H1 (cell line): ENCODE results near the gene MMADHC. TPM values are rescaled to one million over a fixed set of nuclear protein-coding genes. Genes with fewer than 3 reads are reported as not detected.
A peak's percentile ranks its signal among the peaks of the same experiment; 100 is the strongest.

ENCODE experiments used
- CTCF ChIA-PET: fragments of 300-600 bp; sonication (Branson Sonifier 250); formaldehyde crosslinking; loops from one replicate; lab custom pipeline; 2021; ENCODE audit not compliant: partially characterized antibody; lab: Charles Lee
- POLR2A ChIA-PET: fragments of 300-600 bp; sonication (Branson Sonifier 250); formaldehyde crosslinking; loops from one replicate; lab custom pipeline; 2021; ENCODE audit warnings: inconsistent platforms; ENCODE audit not compliant: partially characterized antibody; lab: Charles Lee
- DNase-seq, 2 experiments: peaks; one replicate each; pipeline versions ENCODE4 v3.0.0 to v3.0.0-alpha.2; 2010 to 2022; ENCODE audit warnings: low spot score in 2 of 2, low read depth in 1 of 2, mixed read lengths in 1 of 2
- FAIRE-seq: peaks from 2 replicates; lab custom pipeline; 2011; peaks lifted over from hg19 to GRCh38; lab: Jason Lieb, UNC
- H2AFZ ChIP-seq: 2 replicates; pipeline ENCODE4 v1.8.1; 2012; ENCODE audit warnings: low read length, inconsistent platforms
- H2AK5ac ChIP-seq: 2 replicates; pipeline ENCODE4 v1.6.1; 2013; ENCODE audit warnings: low read depth, low read length
- H2BK120ac ChIP-seq: replicated peaks from 2 replicates; pipeline ENCODE3; 2013; ENCODE audit warnings: low read depth, low read length, inconsistent platforms
- H2BK12ac ChIP-seq: 2 replicates; pipeline ENCODE4 v1.6.1; 2013; ENCODE audit warnings: low read depth, low read length
- H2BK15ac ChIP-seq: 2 replicates; pipeline ENCODE4 v1.6.1; 2013; ENCODE audit warnings: low read length
- H2BK20ac ChIP-seq: 2 replicates; pipeline ENCODE4 v1.6.1; 2013; ENCODE audit warnings: low read length
- H2BK5ac ChIP-seq: 2 replicates; pipeline ENCODE4 v1.6.1; 2013; ENCODE audit warnings: low read depth, low read length
- H3K14ac ChIP-seq: 2 replicates; pipeline ENCODE4 v1.6.1; 2013; ENCODE audit warnings: inconsistent platforms; ENCODE audit not compliant: insufficient read length
- H3K18ac ChIP-seq: 2 replicates; pipeline ENCODE4 v1.6.1; 2013; ENCODE audit warnings: low read length; ENCODE audit errors: extremely low read depth
- H3K23ac ChIP-seq: 2 replicates; pipeline ENCODE4 v1.6.1; 2013; ENCODE audit warnings: inconsistent platforms; ENCODE audit not compliant: insufficient read length
- H3K23me2 ChIP-seq: 2 replicates; pipeline ENCODE4 v1.6.1; 2013; ENCODE audit warnings: low read depth, low read length
- H3K27ac ChIP-seq: 2 replicates; pipeline ENCODE4 v1.6.1; 2011; ENCODE audit warnings: low read depth, low read length, inconsistent platforms
- H3K27me3 ChIP-seq, 4 experiments: replicated peaks in 1 of 4; 1 replicate in 1 of 4; 2 replicates in 3 of 4; pipeline versions ENCODE4 v1.6.1 to v1.8.1; 2011 to 2013; ENCODE audit warnings: low read length in 3 of 4, mild to moderate bottlenecking in 3 of 4, inconsistent platforms in 2 of 4, mixed read lengths in 2 of 4, moderate library complexity in 1 of 4; ENCODE audit not compliant: control insufficient read depth in 3 of 4, insufficient read depth in 3 of 4; ENCODE audit errors: extremely low read depth in 1 of 4
- H3K36me3 ChIP-seq, 4 experiments: 2 replicates each; pipeline versions ENCODE4 v1.6.1 to v1.8.1; 2011 to 2013; ENCODE audit warnings: mild to moderate bottlenecking in 4 of 4, low read length in 3 of 4, moderate library complexity in 2 of 4, control low read depth in 1 of 4, inconsistent platforms in 1 of 4; ENCODE audit not compliant: insufficient read depth in 4 of 4, control insufficient read depth in 2 of 4
- H3K4ac ChIP-seq: replicated peaks from 2 replicates; pipeline ENCODE3; 2013; ENCODE audit warnings: low read length, low read depth, mixed read lengths, inconsistent platforms; ENCODE audit not compliant: insufficient read length
- H3K4me1 ChIP-seq, 4 experiments: replicated peaks in 1 of 4; 1 replicate in 1 of 4; 2 replicates in 3 of 4; pipeline versions ENCODE4 v1.6.1 to v1.8.1; 2011 to 2013; ENCODE audit warnings: low read length in 3 of 4, inconsistent platforms in 2 of 4, mixed read lengths in 1 of 4; ENCODE audit not compliant: insufficient read depth in 4 of 4, control insufficient read depth in 3 of 4
- H3K4me2 ChIP-seq, 2 experiments: 2 replicates each; pipeline versions ENCODE4 v1.6.1 to v1.8.1; 2011 to 2013; ENCODE audit warnings: low read depth in 2 of 2, low read length in 2 of 2, control low read depth in 1 of 2, inconsistent platforms in 1 of 2, mild to moderate bottlenecking in 1 of 2; ENCODE audit not compliant: insufficient read depth in 1 of 2
- H3K4me3 ChIP-seq, 4 experiments: fragments of 200-600, 300-600 bp in 1 of 4; sonication (generic), shearing (Covaris generic), sonication (Bioruptor Twin) in 1 of 4; 2 replicates each; pipeline versions ENCODE4 v1.5.1 to v1.8.1; 2011 to 2016; ENCODE audit warnings: low read length in 4 of 4, low read depth in 3 of 4, control low read depth in 2 of 4, inconsistent platforms in 2 of 4, mild to moderate bottlenecking in 2 of 4, mixed read lengths in 1 of 4, moderate library complexity in 1 of 4; ENCODE audit not compliant: insufficient read depth in 2 of 4; ENCODE audit errors: extremely low read depth in 1 of 4
- H3K56ac ChIP-seq: replicated peaks from 2 replicates; pipeline ENCODE3; 2013; ENCODE audit warnings: low read depth, mild to moderate bottlenecking, mixed read lengths, low read length, inconsistent platforms; ENCODE audit not compliant: insufficient read length
- H3K79me1 ChIP-seq: 2 replicates; pipeline ENCODE4 v1.6.1; 2013; ENCODE audit warnings: low read depth, low read length, control low read depth
- H3K79me2 ChIP-seq, 2 experiments: 2 replicates each; pipeline versions ENCODE4 v1.6.1 to v1.8.1; 2012 to 2013; ENCODE audit warnings: low read length in 2 of 2, mild to moderate bottlenecking in 2 of 2, inconsistent platforms in 1 of 2; ENCODE audit not compliant: insufficient read depth in 2 of 2, control insufficient read depth in 1 of 2
- H3K9ac ChIP-seq, 4 experiments: replicated peaks in 1 of 4; 1 replicate in 1 of 4; 2 replicates in 3 of 4; pipeline versions ENCODE4 v1.6.1 to v1.8.1; 2011 to 2013; ENCODE audit warnings: low read depth in 3 of 4, low read length in 3 of 4, control low read depth in 2 of 4, mild to moderate bottlenecking in 2 of 4, moderate library complexity in 2 of 4, inconsistent platforms in 1 of 4; ENCODE audit errors: extremely low read depth in 1 of 4
- H3K9me3 ChIP-seq, 2 experiments: 2 replicates each; pipeline versions ENCODE4 v1.6.1 to v1.8.1; 2012 to 2013; ENCODE audit warnings: mild to moderate bottlenecking in 2 of 2, moderate library complexity in 2 of 2, control low read depth in 1 of 2, inconsistent platforms in 1 of 2, low read depth in 1 of 2, low read length in 1 of 2, mixed read lengths in 1 of 2; ENCODE audit not compliant: insufficient read depth in 2 of 2
- H4K20me1 ChIP-seq, 2 experiments: replicated peaks in 1 of 2; 2 replicates each; pipeline versions ENCODE3 to v1.8.1; 2011 to 2013; ENCODE audit warnings: inconsistent platforms in 2 of 2, low read length in 2 of 2, mild to moderate bottlenecking in 1 of 2; ENCODE audit not compliant: insufficient read depth in 2 of 2, control insufficient read depth in 1 of 2
- H4K5ac ChIP-seq: 2 replicates; pipeline ENCODE4 v1.6.1; 2013; ENCODE audit warnings: low read length, low read depth, mixed read lengths, inconsistent platforms; ENCODE audit not compliant: insufficient read length
- H4K8ac ChIP-seq: 2 replicates; pipeline ENCODE4 v1.8.0; 2013; ENCODE audit warnings: mild to moderate bottlenecking, moderate library complexity, low read length, inconsistent platforms; ENCODE audit not compliant: insufficient read depth; ENCODE audit errors: extremely low read depth
- H4K91ac ChIP-seq: replicated peaks from 2 replicates; pipeline ENCODE3; 2013; ENCODE audit warnings: low read length, mixed read lengths, inconsistent platforms; ENCODE audit not compliant: insufficient read length
- CBX5 ChIP-seq: fragments of 300-800, 300-1000 bp; sonication (generic); IDR thresholded peaks from 2 replicates; pipeline ENCODE4 v1.7.1; 2016; ENCODE audit warnings: antibody characterized with exemption, low read length, low read depth
- CHD1 ChIP-seq: IDR thresholded peaks from 2 replicates; pipeline ENCODE4 v1.6.1; 2012; ENCODE audit warnings: low read depth, low read length, improper control_type of control experiment
- EP300 ChIP-seq, 2 experiments: IDR thresholded peaks; 1 replicate in 1 of 2; 2 replicates in 1 of 2; pipeline ENCODE4 v1.6.1; 2011 to 2012; ENCODE audit warnings: low read depth in 2 of 2, low read length in 2 of 2, mild to moderate bottlenecking in 2 of 2, borderline replicate concordance in 1 of 2, inconsistent platforms in 1 of 2, moderate library complexity in 1 of 2
- EZH2 ChIP-seq: fragments of 200-600 bp; sonication (generic); IDR thresholded peaks from 2 replicates; pipeline ENCODE4 v1.7.1; 2012; ENCODE audit warnings: low read depth, mild to moderate bottlenecking, moderate library complexity, low read length, inconsistent platforms; ENCODE audit not compliant: severe bottlenecking
- FOSL1 ChIP-seq: IDR thresholded peaks from 2 replicates; pipeline ENCODE4 v1.6.1; 2011; ENCODE audit warnings: mild to moderate bottlenecking, low read depth, low read length, moderate library complexity; ENCODE audit not compliant: insufficient read depth
- POLR2A ChIP-seq, 2 experiments: IDR thresholded peaks; 1 replicate in 1 of 2; 2 replicates in 1 of 2; pipeline ENCODE4 v1.6.1; 2011; ENCODE audit warnings: low read depth in 2 of 2, low read length in 2 of 2, mild to moderate bottlenecking in 2 of 2; ENCODE audit errors: control extremely low read depth in 1 of 2
- YY1 ChIP-seq: IDR thresholded peaks from 2 replicates; pipeline ENCODE4 v1.6.1; 2011; ENCODE audit warnings: low read depth, mild to moderate bottlenecking, low read length
- WGBS, 2 experiments: shearing (Covaris generic) in 1 of 2; methylation state at CpG; one replicate each; pipeline versions ENCODE4 v1.1.6 to v1.1.7; 2013 to 2015; ENCODE audit warnings: low lambda C conversion rate in 2 of 2, mixed read lengths in 2 of 2, inconsistent platforms in 1 of 2, low coverage in 1 of 2, missing lambda C conversion rate in 1 of 2; ENCODE audit not compliant: insufficient replicate concordance in 2 of 2, insufficient coverage in 1 of 2, insufficient read length in 1 of 2; ENCODE audit errors: extremely low coverage in 1 of 2, missing lambda C conversion rate in 1 of 2; 5-methylcytosine and 5-hydroxymethylcytosine counted together
- polyA plus RNA-seq, 7 experiments: library from polyadenylated mRNA; depleted of rRNA in 3 of 7; stranded (reverse) in 5 of 7; unstranded in 2 of 7; fragments of >200 nt in 5 of 7; fragments of 200-250 nt in 2 of 7; gene quantifications; 1 replicate in 5 of 7; 2 replicates in 1 of 7; 4 replicates in 1 of 7; pipeline versions ENCODE4 v1.2.1 to v1.2.3, GENCODE V29; 2011 to 2013; ENCODE audit warnings: missing spikeins in 2 of 7, mixed read lengths in 2 of 7
- total RNA-seq: library from RNA; stranded (reverse); fragmentation: NEBNext Ultra II Directional; extraction: Animal tissue kit (Norgen Biotek cat#: 25700); gene quantifications from 2 replicates; pipeline ENCODE4 v1.2.1, GENCODE V29; 2021

Gene MMADHC
- total and polyA plus RNA-seq, 2 of the 8 experiments (the other 6 are each of a cell fraction or from before 2014, with no cell fraction given): 61.1 to 130 TPM

DNA sequence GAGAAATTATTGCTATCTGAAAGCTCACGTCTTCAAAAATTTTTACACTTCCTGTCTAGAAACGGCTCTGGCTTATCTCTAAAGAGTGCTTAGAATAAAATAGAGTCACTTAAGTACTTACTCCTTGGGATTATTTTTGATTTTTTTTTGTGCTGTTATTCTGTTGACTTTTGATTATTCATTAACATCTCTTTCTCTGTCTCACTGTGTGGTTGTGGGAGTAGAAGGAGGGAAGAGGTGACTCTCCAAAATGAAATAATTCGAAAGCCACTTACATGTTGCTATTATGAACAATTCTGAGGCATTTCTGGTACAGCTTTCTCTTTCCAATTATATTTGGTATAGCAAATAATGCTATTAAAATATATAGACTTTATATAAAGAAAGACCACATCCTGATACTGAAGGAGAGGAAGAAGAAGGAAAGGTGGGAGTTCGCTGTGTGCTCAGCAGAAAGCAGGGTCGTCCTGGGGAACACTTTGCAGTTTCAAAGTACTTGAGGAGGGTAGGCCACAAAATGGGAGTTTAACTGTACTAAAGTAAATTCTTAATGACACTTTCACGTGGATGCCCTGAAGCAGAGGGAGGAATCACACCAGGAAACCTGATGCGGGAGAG lies 9.6 kb upstream of the MMADHC start:
- no peak overlapping the region for H4K8ac ChIP-seq
- H2BK12ac ChIP-seq: no peak overlapping the region
- H3K4me3 ChIP-seq: no peak overlapping the region
- no peaks in the 10 kb centered on the region for H3K36me3 ChIP-seq
- DNase-seq (no peak), FAIRE-seq (no peak)
- H3K79me1 ChIP-seq: no peaks in the 10 kb centered on the region
- no peak overlapping the region for H3K23ac ChIP-seq
- H3K14ac ChIP-seq: no peak overlapping the region
- H3K27ac ChIP-seq: no peak overlapping the region
- no peak overlapping the region for H3K56ac ChIP-seq
- no peak overlapping the region for H3K9ac ChIP-seq
- H4K20me1 ChIP-seq: no peaks in the 10 kb centered on the region
- no peaks in the 10 kb centered on the region for H3K4me1 ChIP-seq
- H2AFZ ChIP-seq: peak overlapping the region; percentile 95
- H3K79me2 ChIP-seq: no peaks in the 10 kb centered on the region
- 65% methylated on average over 7 of the region's 7 CpGs; no CpG with 5 or more reads in 1 of the 2 experiments for WGBS, 2 experiments
- no peak overlapping the region for H2BK120ac ChIP-seq
- no peaks in the 10 kb centered on the region for H3K9me3 ChIP-seq
- H4K91ac ChIP-seq: no peak overlapping the region
- no peak overlapping the region for H2AK5ac ChIP-seq
- no peak overlapping the region for H2BK20ac ChIP-seq
- ChIA-PET CTCF (interaction anchor here (0.6 to 3.6 kb wide), 8 partner anchors 10 to 1642 kb away, joined by 3 to 24 read pairs (median 3); no protein-coding TSS in a partner anchor), POLR2A (no interaction called here)
- H4K5ac ChIP-seq: no peak overlapping the region
- H3K27me3 ChIP-seq: no peaks in the 10 kb centered on the region
- no peak overlapping the region for H3K4me2 ChIP-seq
- no peaks in the 10 kb centered on the region for H3K23me2 ChIP-seq
- TF ChIP-seq CHD1 (no peak), YY1 (no peak), CBX5 (no peak), EZH2 (no peak), POLR2A (IDR thresholded peaks at IDR 0.05; ENCODE audit: control extremely low read depth in 1 of 2, low read depth in 2 of 2, low read length in 2 of 2) (no peak), FOSL1 (no peak), EP300 (IDR thresholded peaks at IDR 0.05; ENCODE audit: borderline replicate concordance in 1 of 2, low read depth in 2 of 2, low read length in 2 of 2) (no peak)
- no peak overlapping the region for H2BK5ac ChIP-seq
- no peak overlapping the region for H2BK15ac ChIP-seq
- no peak overlapping the region for H3K4ac ChIP-seq
- no peak overlapping the region for H3K18ac ChIP-seq
